Smooth muscle cell (in vitro differentiated cells): Measurements from ENCODE around the gene KIF26B. TPM values are rescaled to one million over a fixed set of nuclear protein-coding genes. Genes with fewer than 3 reads are reported as not detected.
"Not testable (repeated sequence)": the region's sequence is repeated elsewhere in the genome, so short reads cannot be mapped to it uniquely, and the experiment has no call there.

ENCODE experiments used
- DNase-seq: peaks from one replicate; lab custom pipeline; 2025; ENCODE audit not compliant: unreplicated experiment; lab: John Stamatoyannopoulos, UW
- H2AFZ ChIP-seq: fragments of 200-600 bp; sonication (generic); 2 replicates; pipeline ENCODE4 v1.6.0; 2016; ENCODE audit warnings: antibody characterized with exemption, low read depth, mild to moderate bottlenecking
- H3F3A ChIP-seq: fragments of 200-600 bp; sonication (generic); 2 replicates; pipeline ENCODE4 v1.6.0; 2017; ENCODE audit warnings: antibody characterized with exemption, low read depth
- H3K27ac ChIP-seq: fragments of 200-600 bp; sonication (generic); 2 replicates; pipeline ENCODE4 v1.5.1; 2016; ENCODE audit warnings: low read depth, mild to moderate bottlenecking
- H3K27me3 ChIP-seq: fragments of 200-600 bp; sonication (generic); 2 replicates; pipeline ENCODE4 v1.6.1; 2016; ENCODE audit warnings: low read depth, mild to moderate bottlenecking
- H3K36me3 ChIP-seq: fragments of 200-600 bp; sonication (generic); 2 replicates; pipeline ENCODE4 v1.5.1; 2016; ENCODE audit warnings: low read depth
- H3K4me1 ChIP-seq: fragments of 200-600 bp; sonication (generic); 2 replicates; pipeline ENCODE4 v1.5.1; 2016; ENCODE audit warnings: low read depth
- H3K4me2 ChIP-seq: fragments of 200-600 bp; sonication (generic); 2 replicates; pipeline ENCODE4 v1.6.0; 2016; ENCODE audit warnings: mild to moderate bottlenecking
- H3K4me3 ChIP-seq: fragments of 200-600 bp; sonication (generic); 2 replicates; pipeline ENCODE4 v1.5.1; 2016; ENCODE audit warnings: mild to moderate bottlenecking
- H3K79me2 ChIP-seq: fragments of 200-600 bp; sonication (generic); 2 replicates; pipeline ENCODE4 v1.6.0; 2016; ENCODE audit warnings: low read depth, mild to moderate bottlenecking
- H3K9ac ChIP-seq: fragments of 200-600 bp; sonication (generic); 2 replicates; pipeline ENCODE4 v1.6.0; 2016; ENCODE audit warnings: low read depth
- H3K9me3 ChIP-seq: fragments of 200-600 bp; sonication (generic); replicated peaks from 2 replicates; pipeline ENCODE4 v1.5.1; 2016; ENCODE audit warnings: low read depth
- H4K20me1 ChIP-seq: fragments of 200-600 bp; sonication (generic); 2 replicates; pipeline ENCODE4 v1.6.0; 2016; ENCODE audit warnings: low read depth
- CTCF ChIP-seq: fragments of 200-600 bp; sonication (generic); IDR thresholded peaks from 2 replicates; pipeline ENCODE4 v1.5.1; 2017; ENCODE audit warnings: borderline replicate concordance, mild to moderate bottlenecking, antibody characterized with exemption; ENCODE audit not compliant: insufficient read depth, poor library complexity, severe bottlenecking
- WGBS: methylation state at CpG from one replicate; pipeline ENCODE4 v1.1.7; 2016; ENCODE audit warnings: low lambda C conversion rate; 5-methylcytosine and 5-hydroxymethylcytosine counted together
- polyA plus RNA-seq: library from polyadenylated mRNA; unstranded; fragments of >200 nt; fragmentation: Nextera tagmentation; extraction: Ambion mirVana; gene quantifications from 2 replicates; pipeline ENCODE4 v1.2.1, GENCODE V29; 2016
- total RNA-seq: library from RNA; depleted of rRNA; stranded (reverse); fragments of >200 nt; gene quantifications from 2 replicates; pipeline ENCODE4 v1.2.3, GENCODE V29; 2014

The KIF26B gene
- total and polyA plus RNA-seq, 2 experiments from 2014 or later = 24.9 to 43.3 TPM

GRCh38 chr1:245710961-245711903 is 556.4 kb downstream of the KIF26B start:
- Histone ChIP-seq H3K27me3 (no peaks in the 10 kb centered on the region), H3K9ac (no peak overlapping the region), H3K79me2 (no peaks in the 10 kb centered on the region), H3K4me2 (no peak overlapping the region), H4K20me1 (peaks cover 9% of the 10 kb centered on the region), H3K27ac (no peak overlapping the region), H3F3A (peaks cover 12% of the 10 kb centered on the region), H3K36me3 (no peaks in the 10 kb centered on the region), H2AFZ (no peak overlapping the region), H3K4me1 (peaks cover 9% of the 10 kb centered on the region), H3K4me3 (no peak overlapping the region), H3K9me3 (no peaks in the 10 kb centered on the region)
- TF ChIP-seq CTCF = no peak
- WGBS = 86% methylated on average over 30 of the region's 30 CpGs
- DNase-seq = no peak

GRCh38 chr1:245714027-245714426 is 559.2 kb downstream of the KIF26B start:
- H3K4me3 ChIP-seq, H3K27me3 ChIP-seq, H3K27ac ChIP-seq, H3K79me2 ChIP-seq, H3K9ac ChIP-seq, DNase-seq, H3K36me3 ChIP-seq, H4K20me1 ChIP-seq, H3K4me1 ChIP-seq, H3K9me3 ChIP-seq, H2AFZ ChIP-seq, H3K4me2 ChIP-seq: not testable (repeated sequence)
- H3F3A ChIP-seq = peaks cover 15% of the 10 kb centered on the region
- 98% methylated on average over 3 of the region's 3 CpGs for WGBS

- Histone ChIP-seq H3K9ac (peak overlapping the region; percentile 18), H3K9me3 (no peaks in the 10 kb centered on the region), H3K4me1 (no peaks in the 10 kb centered on the region), H3F3A (peaks cover 15% of the 10 kb centered on the region), H3K27me3 (no peaks in the 10 kb centered on the region), H3K79me2 (no peaks in the 10 kb centered on the region), H3K36me3 (no peaks in the 10 kb centered on the region), H4K20me1 (peaks cover 9% of the 10 kb centered on the region), H2AFZ (no peak overlapping the region), H3K4me3 (no peak overlapping the region), H3K27ac (peak overlapping the region; percentile 85), H3K4me2 (peak overlapping the region; percentile 66)
- DNase-seq = no peak
- 41% methylated on average over 9 of the region's 9 CpGs for WGBS
- TF ChIP-seq CTCF = no peak
Measured at GRCh38 chr1:245715291-245715701, 560.5 kb downstream of the KIF26B start.

- peak overlapping the region; percentile 85 for H3K27ac ChIP-seq
- peak overlapping the region; percentile 66 for H3K4me2 ChIP-seq
- H3F3A ChIP-seq = peaks cover 15% of the 10 kb centered on the region
- no peaks in the 10 kb centered on the region for H3K4me1 ChIP-seq
- no peaks in the 10 kb centered on the region for H3K9me3 ChIP-seq
- H2AFZ ChIP-seq = no peak overlapping the region
- H3K9ac ChIP-seq = peak overlapping the region; percentile 18
- no peaks in the 10 kb centered on the region for H3K79me2 ChIP-seq
- H3K36me3 ChIP-seq = no peaks in the 10 kb centered on the region
- DNase-seq = no peak
- peaks cover 9% of the 10 kb centered on the region for H4K20me1 ChIP-seq
- H3K4me3 ChIP-seq = no peak overlapping the region
- H3K27me3 ChIP-seq = no peaks in the 10 kb centered on the region
- TF ChIP-seq CTCF = no peak
- 9% methylated on average over 1 of the region's 1 CpG for WGBS
Measured at GRCh38 chr1:245715970-245716369, 561.2 kb downstream of the KIF26B start.
